SW480 (cell line): ENCODE data around the gene EXOC3L4.
"Not testable (repeated sequence)": the region's sequence is repeated elsewhere in the genome, so short reads cannot be mapped to it uniquely, and the experiment has no call there.

Experiments used
- DNase-seq: peaks from one replicate; pipeline ENCODE4 v3.0.0-alpha.2; 2016; ENCODE audit warnings: low spot score

Gene EXOC3L4

GRCh38 chr14:103105580-103106150 lies 11.1 kb downstream of the EXOC3L4 start:
- peak; percentile 80 for DNase-seq

GRCh38 chr14:103107455-103107854 lies 12.9 kb downstream of the EXOC3L4 start:
- no peak for DNase-seq

- DNase-seq = no peak
Measured at GRCh38 chr14:103107941-103108748, 13.6 kb downstream of the EXOC3L4 start.

- DNase-seq = peak; percentile 44
Measured at GRCh38 chr14:103108749-103109207, 14.3 kb downstream of the EXOC3L4 start.

- DNase-seq = peak; percentile 80
Measured at GRCh38 chr14:103109535-103110441, 15.3 kb downstream of the EXOC3L4 start.

- no peak for DNase-seq
Measured at GRCh38 chr14:103110681-103111231, 16.2 kb downstream of the EXOC3L4 start.

- no peak for DNase-seq
Measured at GRCh38 chr14:103111232-103111868, 16.8 kb downstream of the EXOC3L4 start.

- DNase-seq = no peak
Measured at GRCh38 chr14:103112400-103113243, 18.1 kb downstream of the EXOC3L4 start.

- no peak for DNase-seq
Measured at GRCh38 chr14:103113303-103113702, 18.8 kb downstream of the EXOC3L4 start.

GRCh38 chr14:103113774-103114173 lies 19.2 kb downstream of the EXOC3L4 start:
- no peak for DNase-seq

GRCh38 chr14:103115086-103115679 lies 20.7 kb downstream of the EXOC3L4 start:
- DNase-seq = not testable (repeated sequence)

- no peak for DNase-seq
Measured at GRCh38 chr14:103115845-103116572, 21.5 kb downstream of the EXOC3L4 start.

GRCh38 chr14:103116636-103117035 lies 22.1 kb downstream of the EXOC3L4 start:
- peak; percentile 92 for DNase-seq

GRCh38 chr14:103117499-103117898 lies 23.0 kb downstream of the EXOC3L4 start:
- not testable (repeated sequence) for DNase-seq

GRCh38 chr14:103118018-103118662 lies 23.6 kb downstream of the EXOC3L4 start:
- no peak for DNase-seq

- DNase-seq = no peak
Measured at GRCh38 chr14:103118663-103119404, 24.3 kb downstream of the EXOC3L4 start.

- DNase-seq = not testable (repeated sequence)
Measured at GRCh38 chr14:103119527-103119926, 25.0 kb downstream of the EXOC3L4 start.

- DNase-seq = no peak
Measured at GRCh38 chr14:103121121-103121845, 26.8 kb downstream of the EXOC3L4 start.
